HCT116 (cell line): ENCODE measurements around the gene RNU6-9.

Experiments
- EZH2phosphoT487 ChIP-seq: fragments of 200-600 bp; IDR thresholded peaks from 2 replicates; pipeline ENCODE4 v1.6.1; 2018; ENCODE audit warnings: antibody characterized with exemption, borderline replicate concordance
- POLR2A ChIP-seq: IDR thresholded peaks from 2 replicates; pipeline ENCODE4 v1.7.0; 2011; ENCODE audit warnings: borderline replicate concordance; ENCODE audit not compliant: insufficient read depth, insufficient read length; ENCODE audit errors: extremely low read depth
- POLR2AphosphoS5 ChIP-seq: IDR thresholded peaks from 2 replicates; pipeline ENCODE4 v1.6.1; 2011; ENCODE audit warnings: mild to moderate bottlenecking, low read depth, low read length, moderate library complexity
- SIN3A ChIP-seq: IDR thresholded peaks from 2 replicates; pipeline ENCODE4 v1.6.1; 2012; ENCODE audit warnings: low read depth
- SRF ChIP-seq: IDR thresholded peaks from 2 replicates; pipeline ENCODE4 v1.6.1; 2012; ENCODE audit warnings: low read depth
- YY1 ChIP-seq: IDR thresholded peaks from 2 replicates; pipeline ENCODE4 v1.6.1; 2011; ENCODE audit warnings: low read length, low read depth, moderate library complexity, mild to moderate bottlenecking; ENCODE audit not compliant: insufficient replicate concordance; ENCODE audit errors: extremely low read depth
- ZFX ChIP-seq: fragments of 450-650 bp; IDR thresholded peaks from 2 replicates; pipeline ENCODE4 v1.6.1; 2017
- ZNF274 ChIP-seq: fragments of 200-500 bp; sonication (Bioruptor generic); IDR thresholded peaks from 2 replicates; pipeline ENCODE4 v1.6.1; 2014; ENCODE audit warnings: mild to moderate bottlenecking, low read depth, low read length, inconsistent platforms
- TF ChIP-seq, protein P1 (sequence below), 3 experiments: fragments of 200-600 bp in 1 of 3; sonication (generic) in 1 of 3; IDR thresholded peaks in 2 of 3; conservative IDR thresholded peaks in 1 of 3; 2 replicates each; pipeline ENCODE4 v1.5.1; 2012 to 2017; ENCODE audit warnings: low read depth in 2 of 3, low read length in 2 of 3, antibody characterized with exemption in 1 of 3, borderline replicate concordance in 1 of 3, control low read depth in 1 of 3, mild to moderate bottlenecking in 1 of 3, mixed read lengths in 1 of 3, mixed run types in 1 of 3, moderate library complexity in 1 of 3; ENCODE audit not compliant: insufficient read depth in 1 of 3
- TF ChIP-seq, protein P2 (sequence below): IDR thresholded peaks from 2 replicates; pipeline ENCODE4 v1.6.1; 2012

- TF ChIP-seq, protein P1, sequence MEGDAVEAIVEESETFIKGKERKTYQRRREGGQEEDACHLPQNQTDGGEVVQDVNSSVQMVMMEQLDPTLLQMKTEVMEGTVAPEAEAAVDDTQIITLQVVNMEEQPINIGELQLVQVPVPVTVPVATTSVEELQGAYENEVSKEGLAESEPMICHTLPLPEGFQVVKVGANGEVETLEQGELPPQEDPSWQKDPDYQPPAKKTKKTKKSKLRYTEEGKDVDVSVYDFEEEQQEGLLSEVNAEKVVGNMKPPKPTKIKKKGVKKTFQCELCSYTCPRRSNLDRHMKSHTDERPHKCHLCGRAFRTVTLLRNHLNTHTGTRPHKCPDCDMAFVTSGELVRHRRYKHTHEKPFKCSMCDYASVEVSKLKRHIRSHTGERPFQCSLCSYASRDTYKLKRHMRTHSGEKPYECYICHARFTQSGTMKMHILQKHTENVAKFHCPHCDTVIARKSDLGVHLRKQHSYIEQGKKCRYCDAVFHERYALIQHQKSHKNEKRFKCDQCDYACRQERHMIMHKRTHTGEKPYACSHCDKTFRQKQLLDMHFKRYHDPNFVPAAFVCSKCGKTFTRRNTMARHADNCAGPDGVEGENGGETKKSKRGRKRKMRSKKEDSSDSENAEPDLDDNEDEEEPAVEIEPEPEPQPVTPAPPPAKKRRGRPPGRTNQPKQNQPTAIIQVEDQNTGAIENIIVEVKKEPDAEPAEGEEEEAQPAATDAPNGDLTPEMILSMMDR (IDR thresholded peaks at IDR 0.05 in 2 of 3, conservative IDR thresholded peaks at IDR 0.05 in 1 of 3; ENCODE audit: borderline replicate concordance in 1 of 3, insufficient read depth in 1 of 3, low read depth in 2 of 3, low read length in 2 of 3) = no peak
- TF ChIP-seq, protein P2, sequence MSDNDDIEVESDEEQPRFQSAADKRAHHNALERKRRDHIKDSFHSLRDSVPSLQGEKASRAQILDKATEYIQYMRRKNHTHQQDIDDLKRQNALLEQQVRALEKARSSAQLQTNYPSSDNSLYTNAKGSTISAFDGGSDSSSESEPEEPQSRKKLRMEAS = peak; percentile 92
- TF ChIP-seq ZNF274 (no peak), EZH2phosphoT487 (no peak), ZFX (no peak), POLR2A (no peak), YY1 (no peak), POLR2AphosphoS5 (no peak), SRF (no peak), SIN3A (no peak; the same call in 1 of the 2 replicates)
Measured at GRCh38 chr19:925087-925525, 31.8 kb downstream of the RNU6-9 start.
